ENCODE results near the gene PCGF6.

PCGF6 gene

DNA sequence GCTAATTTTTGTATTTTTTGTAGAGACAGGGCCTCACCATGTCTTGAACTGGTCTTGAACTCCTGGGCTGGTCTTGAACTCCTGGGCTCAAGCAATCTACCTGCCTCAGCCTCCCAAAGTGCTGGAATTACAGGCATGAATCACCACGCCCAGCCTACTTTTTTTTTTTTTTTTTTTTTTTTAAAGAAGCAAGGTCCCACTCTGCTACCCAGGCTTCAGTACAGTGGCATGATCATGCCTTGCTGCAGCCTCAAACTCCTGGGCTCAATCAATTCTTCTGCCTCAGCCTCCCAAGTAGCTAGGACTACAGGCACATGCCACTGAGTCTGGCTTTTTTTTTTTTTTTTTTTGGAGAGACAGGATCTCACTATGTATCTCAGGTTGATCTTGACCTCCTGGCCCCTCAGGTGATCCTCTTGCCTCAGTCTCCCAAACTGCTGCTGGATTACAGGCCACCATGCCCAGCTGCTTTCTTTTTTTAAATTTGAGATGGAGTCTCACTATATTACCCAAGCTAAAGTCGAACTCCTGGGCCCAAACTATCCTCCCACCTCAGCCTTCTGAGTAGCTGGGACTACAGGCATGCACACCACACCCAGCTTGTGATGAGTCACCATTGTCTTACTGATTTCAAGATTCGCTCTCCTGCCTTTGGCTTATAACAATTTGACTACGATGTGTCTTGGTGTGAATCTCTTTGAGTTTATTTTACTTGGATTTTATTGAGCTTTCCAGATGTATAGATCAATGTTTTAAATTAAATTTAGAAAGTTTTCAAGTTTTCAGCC lies 96.2 kb downstream of the PCGF6 start:
- DNase-seq, result no peak

DNA sequence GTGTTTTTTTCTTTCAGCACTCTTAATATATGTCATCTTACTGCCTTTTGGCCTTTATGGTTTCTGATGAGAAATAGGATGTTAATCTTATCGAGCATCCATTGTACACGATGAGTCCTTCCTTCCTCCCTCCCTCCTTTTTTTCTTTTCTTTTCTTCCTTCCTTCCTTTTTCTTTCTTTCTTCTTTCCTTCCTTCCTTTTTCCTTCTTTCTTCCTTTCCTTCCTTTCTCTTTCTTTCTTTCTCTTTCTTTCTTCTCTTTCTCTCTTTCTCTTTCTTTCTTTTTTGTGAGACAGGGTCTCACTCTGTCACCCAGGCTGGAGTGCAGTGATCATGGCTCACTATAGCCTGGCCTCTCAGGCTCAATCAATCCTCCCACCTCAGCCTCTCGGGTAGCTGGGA lies 96.8 kb downstream of the PCGF6 start:
- no peak for DNase-seq

All from GOT3 (cell line).